Spleen (tissue), 7 donors: ENCODE results near the gene CXorf66.

Source experiments
- CTCF ChIP-seq, 11 experiments: fragments of 200-600 bp in 7 of 11; fragments of 450-650 bp in 4 of 11; sonication (generic) in 4 of 11; IDR thresholded peaks in 8 of 11; conservative IDR thresholded peaks in 3 of 11; 1 replicate in 7 of 11; 2 replicates in 4 of 11; pipeline versions ENCODE4 v1.4.0 to v1.8.0; 2016 to 2021; ENCODE audit warnings: antibody characterized with exemption in 11 of 11, inconsistent platforms in 4 of 11, mild to moderate bottlenecking in 1 of 11
- POLR2A ChIP-seq, 3 donors: fragments of 450-650 bp; IDR thresholded peaks; one replicate each; pipeline ENCODE4 v1.5.1; 2017; ENCODE audit warnings: antibody characterized with exemption in 3 of 3, mild to moderate bottlenecking in 1 of 3
- donor health status: DM: no; HTN: no; CAD: no; lungs with moderate emphysema.
- donor health status: DM: no; HTN: no; CAD: no.
- donor health status: DM: no; HTN: no; CAD: no.

GRCh38 chrX:139933904-139934303, 31.4 kb downstream of the CXorf66 start:
- TF ChIP-seq POLR2A (IDR thresholded peaks at IDR 0.05) (no peak), CTCF (IDR thresholded peaks at IDR 0.05 in 8 of 11, conservative IDR thresholded peaks at IDR 0.05 in 3 of 11) (no peak)
